Panc1 (cell line): ENCODE measurements around the gene TM4SF20.

ENCODE experiments used
- CTCF ChIP-seq: fragments of 450-650 bp; IDR thresholded peaks from 2 replicates; pipeline ENCODE4 v1.5.1; 2017; ENCODE audit warnings: mild to moderate bottlenecking
- POLR2AphosphoS5 ChIP-seq: IDR thresholded peaks from 2 replicates; pipeline ENCODE4 v1.6.1; 2012; ENCODE audit warnings: mild to moderate bottlenecking, low read depth, low read length, moderate library complexity
- REST ChIP-seq, 2 experiments: IDR thresholded peaks; 2 replicates each; pipeline ENCODE4 v1.6.1; 2011 to 2012; ENCODE audit warnings: low read depth in 2 of 2, control low read depth in 1 of 2, low read length in 1 of 2, mild to moderate bottlenecking in 1 of 2, moderate library complexity in 1 of 2; ENCODE audit not compliant: insufficient read depth in 1 of 2
- SIN3A ChIP-seq: IDR thresholded peaks from 2 replicates; pipeline ENCODE4 v1.6.1; 2012; ENCODE audit warnings: low read depth, mild to moderate bottlenecking, low read length, moderate library complexity, borderline replicate concordance; ENCODE audit not compliant: insufficient read depth
- TCF7L2 ChIP-seq: IDR thresholded peaks from 2 replicates; pipeline ENCODE4 v1.6.1; 2011; ENCODE audit warnings: mild to moderate bottlenecking, low read depth, low read length, inconsistent platforms

- TF ChIP-seq CTCF (no peak; the same call in 1 of the 2 replicates), TCF7L2 (no peak), POLR2AphosphoS5 (no peak), SIN3A (no peak), REST (IDR thresholded peaks at IDR 0.05; ENCODE audit: insufficient read depth in 1 of 2, low read depth in 2 of 2, low read length in 1 of 2) (no peak)
These were observed 32.0 kb downstream of the TM4SF20 start for GRCh38 chr2:227347117-227347516.
